ENCODE data around the gene TBC1D28.
"Not testable (repeated sequence)": the region's sequence is repeated elsewhere in the genome, so short reads cannot be mapped to it uniquely, and the experiment has no call there.

Gene TBC1D28

GRCh38 chr17:18613016-18613415 is 31.2 kb downstream of the TBC1D28 start:
- DNase-seq (ENCODE audit: low spot score) = not testable (repeated sequence)

GRCh38 chr17:18593138-18593537 is 51.1 kb downstream of the TBC1D28 start:
- DNase-seq (ENCODE audit: low spot score) = not testable (repeated sequence)
